Retinal pigment epithelial cell (primary cell): ENCODE results near the gene ANK2.

Experiments
- DNase-seq: peaks from one replicate; pipeline ENCODE4 v3.0.0-alpha.2; 2010; ENCODE audit warnings: low read depth
- H3K4me3 ChIP-seq: 2 replicates; pipeline ENCODE4 v1.5.1; 2011; ENCODE audit warnings: mild to moderate bottlenecking, low read length, control low read depth, moderate library complexity
- TF ChIP-seq, protein P1 (sequence below): conservative IDR thresholded peaks from 2 replicates; pipeline ENCODE4 v1.5.1; 2011; ENCODE audit warnings: low read depth, low read length, control low read depth, inconsistent platforms

ANK2 gene

DNA sequence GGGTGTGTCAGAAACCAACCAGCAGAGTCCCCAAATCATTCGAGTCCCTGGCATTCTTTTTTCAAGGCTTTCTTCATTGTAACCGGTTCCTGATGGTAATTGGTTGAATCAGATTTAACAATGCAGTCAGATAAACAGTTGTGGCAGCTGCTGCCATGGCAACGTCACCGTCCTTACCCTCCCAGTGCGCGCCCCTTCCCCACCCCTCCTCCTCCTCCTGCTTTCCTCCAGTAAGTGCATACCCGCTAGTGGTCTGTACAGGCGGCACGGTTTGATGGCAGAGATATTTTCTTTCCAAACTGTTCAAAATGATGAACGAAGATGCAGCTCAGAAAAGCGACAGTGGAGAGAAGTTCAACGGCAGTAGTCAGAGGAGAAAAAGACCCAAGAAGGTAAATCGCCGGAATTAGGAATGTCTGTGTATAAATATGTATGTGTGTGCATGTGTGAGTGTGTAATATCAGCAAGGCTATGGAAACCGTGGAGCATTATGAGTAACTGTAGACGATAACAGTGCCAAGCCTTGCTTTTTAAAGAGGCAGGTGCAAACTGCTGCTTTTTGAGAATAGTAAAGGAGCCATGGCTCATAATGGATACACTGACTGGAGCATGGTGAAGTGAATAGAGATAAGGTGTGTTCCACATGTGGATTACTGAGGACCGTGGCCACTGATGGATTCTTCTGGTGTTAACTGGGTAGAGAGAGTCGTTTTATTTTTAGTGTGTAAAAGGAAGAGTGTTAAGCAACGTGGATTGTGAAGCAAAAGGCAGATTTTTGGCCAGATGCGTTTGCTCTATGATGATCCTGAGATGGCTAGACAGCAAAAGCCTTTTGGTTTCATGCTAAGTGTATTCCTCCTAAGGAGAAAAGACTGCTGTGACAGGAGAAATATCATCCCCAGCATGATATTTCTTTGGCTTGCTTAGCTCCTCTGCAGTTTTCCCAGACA, at the start of gene ANK2:
Gene ANK2 (plus strand): TSS at position 233 of the 950 bp plus-strand sequence. CDS start 76 bp downstream, at position 309.
- H3K4me3 ChIP-seq = peak within 1 kb of the TSS; percentile 42
- TF ChIP-seq, protein P1, sequence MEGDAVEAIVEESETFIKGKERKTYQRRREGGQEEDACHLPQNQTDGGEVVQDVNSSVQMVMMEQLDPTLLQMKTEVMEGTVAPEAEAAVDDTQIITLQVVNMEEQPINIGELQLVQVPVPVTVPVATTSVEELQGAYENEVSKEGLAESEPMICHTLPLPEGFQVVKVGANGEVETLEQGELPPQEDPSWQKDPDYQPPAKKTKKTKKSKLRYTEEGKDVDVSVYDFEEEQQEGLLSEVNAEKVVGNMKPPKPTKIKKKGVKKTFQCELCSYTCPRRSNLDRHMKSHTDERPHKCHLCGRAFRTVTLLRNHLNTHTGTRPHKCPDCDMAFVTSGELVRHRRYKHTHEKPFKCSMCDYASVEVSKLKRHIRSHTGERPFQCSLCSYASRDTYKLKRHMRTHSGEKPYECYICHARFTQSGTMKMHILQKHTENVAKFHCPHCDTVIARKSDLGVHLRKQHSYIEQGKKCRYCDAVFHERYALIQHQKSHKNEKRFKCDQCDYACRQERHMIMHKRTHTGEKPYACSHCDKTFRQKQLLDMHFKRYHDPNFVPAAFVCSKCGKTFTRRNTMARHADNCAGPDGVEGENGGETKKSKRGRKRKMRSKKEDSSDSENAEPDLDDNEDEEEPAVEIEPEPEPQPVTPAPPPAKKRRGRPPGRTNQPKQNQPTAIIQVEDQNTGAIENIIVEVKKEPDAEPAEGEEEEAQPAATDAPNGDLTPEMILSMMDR = no peak
- peak; percentile 27 for DNase-seq

DNA sequence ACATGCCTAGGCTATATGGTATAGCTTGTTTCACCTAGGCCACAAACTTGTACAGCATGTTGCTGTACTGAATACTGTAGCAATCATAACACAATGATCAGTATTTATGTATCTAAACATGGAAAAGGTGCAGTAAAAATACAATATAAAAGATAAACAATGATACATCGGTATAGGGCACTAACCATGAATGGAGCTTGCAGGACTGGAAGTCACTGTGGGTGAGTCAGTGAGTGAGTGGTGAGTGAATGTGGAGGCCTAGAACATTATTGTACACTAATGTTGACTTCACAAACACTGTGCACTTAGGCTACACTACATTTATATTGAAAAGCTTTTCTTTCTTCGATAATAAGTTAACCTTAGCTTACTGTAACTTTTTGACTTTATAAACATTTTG, 45.6 kb upstream of the ANK2 start:
- no peak for DNase-seq
- TF ChIP-seq, protein P1 = no peak

DNA sequence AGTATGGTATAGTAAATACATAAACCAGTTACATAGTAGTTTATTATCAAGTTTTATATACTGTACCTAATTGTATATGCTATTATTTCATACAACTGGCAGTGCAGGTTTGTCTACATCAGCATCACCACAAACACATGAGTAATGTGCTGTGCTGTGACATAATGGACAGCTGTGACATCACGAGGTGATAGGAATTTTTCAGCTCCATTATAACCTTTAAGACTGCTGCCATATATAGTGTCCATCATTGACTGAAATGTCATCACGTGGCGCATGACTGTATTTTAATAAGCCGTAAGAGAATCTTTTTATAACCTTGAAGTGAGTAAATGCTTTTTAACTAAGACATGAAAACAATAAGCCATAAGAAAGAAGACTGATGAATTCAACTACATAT, 44.8 kb upstream of the ANK2 start:
- DNase-seq = no peak
- TF ChIP-seq, protein P1 = no peak
- no peak overlapping the region for H3K4me3 ChIP-seq

More for the DNA sequence above, 45.6 kb upstream of the ANK2 start:
- H3K4me3 ChIP-seq = no peak overlapping the region

DNA sequence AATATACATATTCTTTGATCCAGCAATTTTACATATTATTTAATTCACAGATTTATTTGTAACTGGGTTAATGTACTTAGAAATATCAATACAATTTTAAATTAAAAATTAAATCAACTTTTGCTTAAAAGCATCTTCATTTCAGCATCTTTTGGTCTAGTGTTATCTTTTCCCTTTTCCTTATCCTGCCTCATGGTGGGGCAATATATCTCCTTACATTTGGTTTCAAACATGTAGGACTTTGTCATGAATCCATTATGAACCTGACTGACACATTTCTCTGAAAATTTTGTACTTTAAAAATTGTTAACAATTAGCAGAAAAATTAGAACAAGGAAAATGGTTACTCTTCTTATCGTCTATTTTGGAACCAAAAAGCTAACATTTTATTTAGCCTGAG, 42.8 kb upstream of the ANK2 start:
- H3K4me3 ChIP-seq = no peak overlapping the region
- DNase-seq = no peak
- TF ChIP-seq, protein P1 = no peak

DNA sequence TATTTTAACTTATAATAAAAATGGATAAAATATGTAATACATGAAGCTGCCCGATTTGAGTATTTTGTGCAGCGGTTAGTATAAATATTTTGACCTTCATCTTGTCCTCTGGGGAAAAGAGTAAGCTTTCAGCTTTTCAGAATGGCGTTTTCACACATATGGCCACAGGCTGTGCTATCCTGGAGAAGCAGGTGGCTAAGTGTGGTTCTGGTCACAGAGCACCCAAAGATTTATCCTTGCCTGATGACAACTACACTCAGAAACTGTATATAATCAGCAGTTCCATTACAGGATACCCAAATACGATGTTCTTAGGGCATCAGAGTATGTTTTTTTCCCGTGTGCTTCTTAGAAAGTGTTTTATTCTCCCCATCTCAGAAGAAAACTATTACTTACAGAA, 42.3 kb upstream of the ANK2 start:
- DNase-seq = no peak
- no peak overlapping the region for H3K4me3 ChIP-seq
- TF ChIP-seq, protein P1 = no peak

DNA sequence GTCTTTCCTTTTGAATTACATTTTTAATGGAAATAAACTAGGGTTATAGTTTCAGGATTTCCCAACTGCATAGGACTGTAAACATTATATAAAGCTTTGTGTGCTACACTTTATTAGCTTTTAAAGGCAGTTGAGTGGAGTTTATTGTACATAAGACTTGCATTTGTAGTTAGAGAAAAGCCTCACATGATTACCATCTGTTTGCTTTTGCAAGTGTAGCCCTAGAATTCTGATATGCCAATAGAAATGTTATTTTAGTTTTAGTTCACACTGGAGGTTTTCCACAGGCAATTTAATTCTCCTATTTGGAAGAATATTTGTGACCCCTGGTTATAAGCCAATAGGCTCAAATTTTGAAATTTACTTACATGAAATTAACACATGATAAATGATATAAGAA, 41.3 kb upstream of the ANK2 start:
- H3K4me3 ChIP-seq = no peak overlapping the region
- TF ChIP-seq, protein P1 = no peak
- DNase-seq = no peak

DNA sequence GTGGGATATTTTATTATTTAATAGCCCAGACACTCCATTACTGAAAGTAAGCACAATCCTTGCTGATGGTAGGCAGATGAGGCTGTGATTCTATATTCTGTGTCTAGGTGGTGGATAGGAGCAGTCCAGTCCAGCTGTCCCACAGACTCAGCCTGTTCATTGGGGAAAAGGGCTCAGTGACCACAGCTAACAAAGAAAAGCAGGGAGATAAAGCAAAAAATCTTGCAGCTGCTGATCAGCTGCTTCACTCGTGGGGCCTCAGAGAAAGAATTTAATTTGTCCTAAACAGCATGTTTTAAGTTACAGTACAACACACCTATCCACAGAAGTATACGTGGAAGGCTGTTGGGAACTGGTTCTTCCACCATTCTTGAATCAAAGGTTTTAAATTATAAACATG, 40.7 kb upstream of the ANK2 start:
- TF ChIP-seq, protein P1 = no peak
- H3K4me3 ChIP-seq = no peak overlapping the region
- DNase-seq = no peak
